Bronchial epithelial cell (primary cell): Measurements from ENCODE around the gene ADCY3. TPM values are rescaled to one million over a fixed set of nuclear protein-coding genes. Genes with fewer than 3 reads are reported as not detected.

Experiments used
- DNase-seq: peaks from one replicate; pipeline ENCODE4 v3.0.0-alpha.2; 2010; ENCODE audit warnings: low read depth
- FAIRE-seq: peaks from 2 replicates; lab custom pipeline; 2011; peaks lifted over from hg19 to GRCh38; lab: Jason Lieb, UNC
- H3K27me3 ChIP-seq: 2 replicates; pipeline ENCODE4 v1.5.1; 2011; ENCODE audit warnings: low read length; ENCODE audit not compliant: control insufficient read depth, insufficient read depth
- H3K36me3 ChIP-seq: 2 replicates; pipeline ENCODE4 v1.5.1; 2011; ENCODE audit warnings: low read length; ENCODE audit not compliant: control insufficient read depth, insufficient read depth
- H3K4me3 ChIP-seq: 2 replicates; pipeline ENCODE4 v1.5.1; 2011; ENCODE audit warnings: mild to moderate bottlenecking, low read depth, low read length, control low read depth
- total RNA-seq: library from RNA; depleted of rRNA; stranded (reverse); fragments of >200 nt; gene quantifications from 2 replicates; pipeline ENCODE4 v1.2.1, GENCODE V29; 2014
- TF ChIP-seq, protein P1 (sequence below): IDR thresholded peaks from 2 replicates; pipeline ENCODE4 v1.5.1; 2011; ENCODE audit warnings: mild to moderate bottlenecking, moderate library complexity, low read length, control low read depth, inconsistent platforms; ENCODE audit not compliant: insufficient read depth, severe bottlenecking

Gene ADCY3
- total RNA-seq, 1 donor from 2014 or later, result 31.1 TPM

DNA sequence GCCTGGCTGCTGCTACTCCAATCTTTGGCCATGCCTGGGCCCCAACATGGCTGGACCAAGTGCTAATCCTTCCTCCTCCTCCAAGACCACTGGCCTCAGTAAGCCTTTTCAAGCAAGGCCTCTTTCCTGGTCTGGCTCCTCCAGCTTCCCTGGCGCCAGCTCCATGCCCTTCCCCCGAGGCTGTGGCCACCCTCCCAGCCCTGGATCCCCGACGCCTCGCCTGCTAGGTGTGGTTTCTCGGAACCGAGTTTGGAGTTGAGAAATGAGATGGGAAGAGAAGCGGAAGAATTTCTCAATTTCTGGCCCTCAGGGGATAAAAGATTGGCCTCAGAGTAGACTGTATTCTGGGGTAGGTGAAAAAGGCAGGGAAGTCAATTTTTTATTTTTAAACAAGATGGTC, 46.4 kb downstream of the ADCY3 start:
- DNase-seq (no peak), FAIRE-seq (no peak)
- Histone ChIP-seq H3K4me3 (no peak overlapping the region), H3K36me3 (no peaks in the 10 kb centered on the region), H3K27me3 (no peaks in the 10 kb centered on the region)
- TF ChIP-seq, protein P1, sequence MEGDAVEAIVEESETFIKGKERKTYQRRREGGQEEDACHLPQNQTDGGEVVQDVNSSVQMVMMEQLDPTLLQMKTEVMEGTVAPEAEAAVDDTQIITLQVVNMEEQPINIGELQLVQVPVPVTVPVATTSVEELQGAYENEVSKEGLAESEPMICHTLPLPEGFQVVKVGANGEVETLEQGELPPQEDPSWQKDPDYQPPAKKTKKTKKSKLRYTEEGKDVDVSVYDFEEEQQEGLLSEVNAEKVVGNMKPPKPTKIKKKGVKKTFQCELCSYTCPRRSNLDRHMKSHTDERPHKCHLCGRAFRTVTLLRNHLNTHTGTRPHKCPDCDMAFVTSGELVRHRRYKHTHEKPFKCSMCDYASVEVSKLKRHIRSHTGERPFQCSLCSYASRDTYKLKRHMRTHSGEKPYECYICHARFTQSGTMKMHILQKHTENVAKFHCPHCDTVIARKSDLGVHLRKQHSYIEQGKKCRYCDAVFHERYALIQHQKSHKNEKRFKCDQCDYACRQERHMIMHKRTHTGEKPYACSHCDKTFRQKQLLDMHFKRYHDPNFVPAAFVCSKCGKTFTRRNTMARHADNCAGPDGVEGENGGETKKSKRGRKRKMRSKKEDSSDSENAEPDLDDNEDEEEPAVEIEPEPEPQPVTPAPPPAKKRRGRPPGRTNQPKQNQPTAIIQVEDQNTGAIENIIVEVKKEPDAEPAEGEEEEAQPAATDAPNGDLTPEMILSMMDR, result no peak

DNA sequence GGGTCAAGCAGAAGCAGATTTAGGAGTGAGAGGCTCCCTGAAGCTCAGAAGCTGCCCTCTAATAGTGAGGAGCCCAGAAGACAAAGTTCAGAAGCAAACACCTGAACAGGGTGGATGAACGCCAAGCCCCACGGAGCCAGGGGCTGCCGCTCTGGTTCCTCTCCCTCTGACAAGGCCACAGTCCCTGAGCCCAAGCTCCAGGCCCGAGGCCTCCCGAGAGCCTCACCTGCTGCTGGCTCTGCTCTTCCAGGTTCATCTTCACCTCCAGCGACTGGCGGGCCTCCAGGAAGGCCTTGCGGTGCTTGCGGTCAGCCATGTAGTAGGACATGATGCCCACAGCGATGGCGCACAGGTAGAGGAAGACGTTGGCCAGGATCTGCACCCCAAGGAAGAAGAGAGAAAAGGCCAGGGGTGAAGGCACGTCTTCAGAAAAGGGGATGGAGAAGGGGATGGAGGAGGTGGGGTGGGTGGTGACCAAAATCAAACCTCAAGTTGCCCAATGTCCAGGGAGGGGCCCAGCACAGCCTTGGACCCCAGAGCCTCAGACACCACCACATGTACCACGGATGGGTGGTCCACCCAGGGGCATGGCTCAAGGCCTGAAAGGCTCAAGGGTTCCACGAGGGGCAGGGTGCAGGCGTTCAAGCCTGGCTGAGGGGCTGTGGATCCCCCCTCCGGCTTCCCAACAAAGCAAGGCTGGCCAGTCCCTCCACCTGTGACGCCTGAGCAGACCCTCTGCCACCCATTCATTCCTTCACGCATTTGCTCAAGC, 47.5 kb downstream of the ADCY3 start:
- TF ChIP-seq, protein P1, result no peak
- no peak overlapping the region for H3K4me3 ChIP-seq
- no peaks in the 10 kb centered on the region for H3K27me3 ChIP-seq
- peak; percentile 36 for FAIRE-seq
- H3K36me3 ChIP-seq, result no peaks in the 10 kb centered on the region
- no peak for DNase-seq

DNA sequence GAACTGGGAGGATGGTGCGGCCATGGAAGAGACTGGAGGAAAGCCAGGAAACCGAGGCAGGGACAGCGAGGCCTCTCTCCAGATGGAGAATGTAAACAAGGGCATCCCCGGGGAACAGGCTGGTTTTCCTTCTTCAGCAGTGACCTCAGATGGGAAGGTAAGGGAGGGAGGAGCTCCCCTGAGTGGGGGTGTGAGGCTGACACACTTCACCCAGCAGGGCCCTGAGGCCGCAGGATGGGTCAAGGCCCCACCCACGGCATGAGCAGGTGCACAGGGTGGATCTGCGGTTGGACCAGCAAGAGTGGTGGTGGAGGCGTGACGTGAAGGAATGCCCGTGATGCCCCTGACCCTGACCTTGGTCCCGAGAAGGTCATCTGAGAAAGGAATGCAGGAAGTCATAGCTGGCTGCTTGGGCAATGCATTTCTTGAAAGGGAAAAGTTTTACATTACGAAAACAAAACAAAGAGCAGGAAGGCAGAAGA, 48.1 kb downstream of the ADCY3 start:
- Histone ChIP-seq H3K36me3 (no peaks in the 10 kb centered on the region), H3K4me3 (no peak overlapping the region), H3K27me3 (no peaks in the 10 kb centered on the region)
- DNase-seq (no peak), FAIRE-seq (no peak)
- TF ChIP-seq, protein P1, result no peak

DNA sequence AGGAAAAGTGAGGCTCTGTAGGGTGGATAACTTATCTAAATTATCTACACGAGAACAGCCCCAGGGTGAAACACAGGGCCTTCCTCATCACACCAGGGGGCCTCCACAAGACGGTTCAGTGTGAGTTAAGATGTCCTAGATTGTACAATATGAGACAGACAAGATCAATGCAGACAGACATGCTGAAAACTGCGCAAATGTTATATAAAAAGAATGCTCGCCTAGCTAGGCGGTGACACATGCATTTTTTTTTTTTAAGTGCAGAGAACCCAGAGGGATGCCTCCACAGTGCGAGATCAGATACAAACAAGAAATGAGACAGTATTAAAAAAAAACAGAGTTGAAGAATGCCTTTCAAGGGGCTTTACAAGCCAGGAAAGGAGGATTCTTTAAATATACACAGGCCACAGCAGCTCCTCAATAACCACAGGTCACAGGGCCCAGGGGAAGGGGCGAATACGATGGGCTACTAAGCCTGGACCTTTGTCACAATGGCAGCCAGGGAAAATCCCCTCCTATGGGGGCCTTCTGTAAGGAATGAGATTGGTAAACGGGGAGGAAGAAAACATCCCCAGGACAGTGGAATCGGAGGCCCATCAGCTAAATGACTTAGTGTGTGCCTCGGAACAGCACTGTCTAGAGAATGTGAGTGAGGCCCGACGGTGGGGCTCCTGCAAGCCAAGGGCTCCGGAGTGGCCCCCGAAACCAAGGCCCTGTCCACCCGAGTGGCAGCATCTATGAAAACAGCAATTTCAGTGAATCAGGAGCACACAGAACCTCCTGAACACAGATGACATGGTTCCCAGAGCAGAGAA, 48.9 kb downstream of the ADCY3 start:
- DNase-seq, result no peak
- H3K27me3 ChIP-seq, result no peaks in the 10 kb centered on the region
- TF ChIP-seq, protein P1, result no peak
- no peak overlapping the region for H3K4me3 ChIP-seq
- H3K36me3 ChIP-seq, result no peaks in the 10 kb centered on the region
- FAIRE-seq, result no peak

DNA sequence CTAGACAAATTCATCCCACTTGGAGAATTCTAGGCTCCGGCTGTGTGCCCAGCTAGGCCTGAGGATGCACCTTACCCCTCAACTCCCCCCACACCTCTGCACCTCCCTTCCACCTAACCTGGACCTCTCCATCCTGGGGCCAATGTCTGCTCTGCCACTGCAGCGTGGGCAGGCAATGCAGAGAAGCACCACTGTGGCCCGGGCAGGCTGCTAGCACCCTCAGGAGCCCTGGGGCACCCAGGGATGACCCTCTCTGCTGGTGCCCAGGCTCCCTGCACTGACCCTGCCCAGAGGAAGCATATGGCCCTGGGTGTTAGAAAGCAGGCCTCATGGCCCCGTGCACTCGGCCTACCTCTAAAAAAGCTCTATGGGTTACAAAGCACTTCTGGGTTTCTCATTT, 49.6 kb downstream of the ADCY3 start:
- no peak for DNase-seq
- no peaks in the 10 kb centered on the region for H3K36me3 ChIP-seq
- H3K27me3 ChIP-seq, result no peaks in the 10 kb centered on the region
- H3K4me3 ChIP-seq, result no peak overlapping the region
- TF ChIP-seq, protein P1, result no peak
- FAIRE-seq, result no peak
